Measurements from ENCODE around the gene NPRL2. TPM values are rescaled to one million over a fixed set of nuclear protein-coding genes. Genes with fewer than 3 reads are reported as not detected.

Gene NPRL2
- total and polyA plus RNA-seq, 9 of the 15 experiments (the other 6 are each of a cell fraction or from before 2014, with no cell fraction given) = 17.4 to 40.4 (median 24.4) TPM

GRCh38 chr3:50342813-50343633, 7.6 kb downstream of the NPRL2 start:
- H3K27me3 ChIP-seq (ENCODE audit: control insufficient read depth in 2 of 2, insufficient read depth in 2 of 2, low read length in 2 of 2) = no peaks in the 10 kb centered on the region
- H3K9me1 ChIP-seq (ENCODE audit: control insufficient read depth, insufficient read depth, low read length) = peaks cover 3% of the 10 kb centered on the region
- H4K20me1 ChIP-seq (replicated peaks; ENCODE audit: control insufficient read depth, insufficient read depth, low read length) = no peaks in the 10 kb centered on the region
- ChIA-PET CTCF (ENCODE audit: low intra/inter-chr PET ratio) (no interaction called here), POLR2A (interaction anchor here (0.6 to 1.7 kb wide), 2 partner anchors 12 to 15 kb away, joined by 3 to 5 read pairs; partner anchors contain the start of gene TUSC2)
- no peak overlapping the region; the same call in 1 of the 2 replicates for H3K4me2 ChIP-seq (ENCODE audit: insufficient read depth, low read length)
- H3K36me3 ChIP-seq (ENCODE audit: control insufficient read depth, insufficient read depth, low read length) = peaks cover 8% of the 10 kb centered on the region; the same call in 2 of the 3 replicates
- H3K79me2 ChIP-seq (ENCODE audit: control insufficient read depth, insufficient read depth, low read length) = peaks cover 28% of the 10 kb centered on the region
- peaks cover 24 to 50% of the 10 kb centered on the region in 2 experiments; a peak in 4 of 5 replicates for H3K4me1 ChIP-seq (replicated peaks in 1 of 2; ENCODE audit: control insufficient read depth in 2 of 2, insufficient read depth in 2 of 2, low read length in 2 of 2)
- DNase-seq (ENCODE audit: extremely low read depth in 1 of 4, low spot score in 3 of 4) (no peak), ATAC-seq (peak; percentile 37), FAIRE-seq (peak; percentile 48)
- no TSS peak for BruUV-seq (replicated peaks)
- no peaks in the 10 kb centered on the region; the same call in 1 of the 2 replicates for H3K9me3 ChIP-seq (replicated peaks; ENCODE audit: control insufficient read depth, insufficient read depth, low read depth, low read length)
- H3K9ac ChIP-seq (ENCODE audit: insufficient read depth in 1 of 2, low read depth in 2 of 2, low read length in 2 of 2) = peak overlapping the region in 1 of 2 experiments; percentile 79; a peak in 2 of 4 replicates
- no peak overlapping the region for H2AFZ ChIP-seq (ENCODE audit: low read depth, low read length)
- in situ Hi-C loops (cut with MboI) = no loop called here
- peak overlapping the region; percentile 39; the same call in 1 of the 3 replicates for H3K27ac ChIP-seq (ENCODE audit: extremely low read depth, low read depth, low read length)
- H3K4me3 ChIP-seq = no peak overlapping the region
- WGBS (ENCODE audit: insufficient coverage, low coverage, missing lambda C conversion rate) = 18% methylated on average over 8 of the region's 13 CpGs
- intact Hi-C loops (cut with micrococcal nuclease) = no loop called here
- TF ChIP-seq WHSC1 (IDR thresholded peaks at IDR 0.05; ENCODE audit: low read length) (no peak), FOXA3 (CRISPR knock-in tag; conservative IDR thresholded peaks at IDR 0.05 in 1 of 2, IDR thresholded peaks at IDR 0.05 in 1 of 2) (no peak), CTCF (IDR thresholded peaks at IDR 0.05 in 2 of 3, conservative IDR thresholded peaks at IDR 0.05 in 1 of 3; ENCODE audit: insufficient read depth in 2 of 3, low read depth in 1 of 3, low read length in 3 of 3) (peak; percentile 26 to 34 (median 32); a peak in 5 of 6 replicates), MTA2 (IDR thresholded peaks at IDR 0.05; ENCODE audit: low read depth) (no peak), NR1H2 (CRISPR knock-in tag; IDR thresholded peaks at IDR 0.05) (no peak), PHB (CRISPR knock-in tag; IDR thresholded peaks at IDR 0.05) (no peak), CBX3 (IDR thresholded peaks at IDR 0.05; ENCODE audit: borderline replicate concordance in 1 of 2, low read length in 2 of 2) (no peak), ETV6 (IDR thresholded peaks at IDR 0.05; ENCODE audit: borderline replicate concordance in 1 of 2, low read depth in 2 of 2, low read length in 1 of 2) (no peak), ETV6 (CRISPR knock-in tag; IDR thresholded peaks at IDR 0.05; ENCODE audit: borderline replicate concordance) (no peak), VEZF1 (CRISPR knock-in tag; IDR thresholded peaks at IDR 0.05) (peak; percentile 40), NCOA6 (IDR thresholded peaks at IDR 0.05) (no peak), CBX1 (IDR thresholded peaks at IDR 0.05; ENCODE audit: low read depth) (no peak), GABPB2 (CRISPR knock-in tag; conservative IDR thresholded peaks at IDR 0.05) (no peak), C11orf30 (IDR thresholded peaks at IDR 0.05; ENCODE audit: low read depth) (peak; percentile 60; the same call in 1 of the 2 replicates), ESRRA (IDR thresholded peaks at IDR 0.05; ENCODE audit: borderline replicate concordance, low read depth) (no peak), EZH2 (IDR thresholded peaks at IDR 0.05; ENCODE audit: borderline replicate concordance, low read depth, low read length) (no peak), KLF1 (tag; IDR thresholded peaks at IDR 0.05) (no peak), CBFA2T3 (IDR thresholded peaks at IDR 0.05) (peak; percentile 19; the same call in 1 of the 2 replicates), SMC3 (conservative IDR thresholded peaks at IDR 0.05; ENCODE audit: insufficient read depth, low read depth, low read length) (0 out of 2 replicates have a peak, but pooled peaks have one; percentile 11), NFE2 (IDR thresholded peaks at IDR 0.05; ENCODE audit: low read depth) (peak; percentile 60)

Data from K562 (cell line).